MCF 10A (cell line): ENCODE measurements around the gene AGRP. TPM values are rescaled to one million over a fixed set of nuclear protein-coding genes. Genes with fewer than 3 reads are reported as not detected.

Source experiments
- BruUV-seq: library from RNA; stranded (reverse); fragments of 400-500 nt; replicated peaks from 2 replicates; lab custom pipeline; 2021; lab: Mats Ljungman, UMichigan
- CTCF ChIA-PET: fragments of 300-600 bp; sonication (Branson Sonifier 250); formaldehyde crosslinking; extraction: SDS; loops from one replicate; lab custom pipeline; 2021; ENCODE audit warnings: antibody characterized with exemption, inconsistent platforms; lab: Yijun Ruan, JAX
- POLR2A ChIA-PET: fragments of 300-600, 350-650 bp; sonication (Branson Sonifier 250); formaldehyde crosslinking; extraction: SDS; loops from one replicate; lab custom pipeline; 2020; ENCODE audit warnings: antibody characterized with exemption, inconsistent platforms; lab: Yijun Ruan, JAX
- DNase-seq: peaks from one replicate; pipeline ENCODE4 v3.0.0-alpha.2; 2018; ENCODE audit not compliant: unreplicated experiment
- H3K27ac Mint-ChIP-seq: one replicate; pipeline ENCODE4 v1.8.0; 2022; ENCODE audit warnings: mild to moderate bottlenecking, low read depth, mixed read lengths; ENCODE audit not compliant: unreplicated experiment
- H3K27me3 Mint-ChIP-seq: one replicate; pipeline ENCODE4 v1.8.0; 2022; ENCODE audit warnings: mixed read lengths; ENCODE audit not compliant: insufficient read depth, unreplicated experiment
- H3K36me3 Mint-ChIP-seq: one replicate; pipeline ENCODE4 v1.8.0; 2022; ENCODE audit warnings: mild to moderate bottlenecking, moderate library complexity, mixed read lengths; ENCODE audit not compliant: insufficient read depth, unreplicated experiment
- H3K4me1 Mint-ChIP-seq: one replicate; pipeline ENCODE4 v1.8.0; 2022; ENCODE audit warnings: mixed read lengths; ENCODE audit not compliant: insufficient read depth, unreplicated experiment
- H3K4me3 Mint-ChIP-seq: one replicate; pipeline ENCODE4 v1.8.0; 2022; ENCODE audit warnings: mild to moderate bottlenecking, moderate library complexity, mixed read lengths; ENCODE audit not compliant: unreplicated experiment
- H3K9me3 Mint-ChIP-seq: one replicate; pipeline ENCODE4 v1.8.0; 2022; ENCODE audit warnings: mixed read lengths; ENCODE audit not compliant: unreplicated experiment
- CTCF ChIP-seq: fragments of 200-600 bp; IDR thresholded peaks from one replicate; pipeline ENCODE4 v1.8.0; 2022; ENCODE audit warnings: antibody characterized with exemption, mild to moderate bottlenecking; ENCODE audit not compliant: unreplicated experiment
- intact Hi-C: fragments of 100-400 bp; cut with micrococcal nuclease; formaldehyde crosslinking; loops from 2 replicates; pipeline ENCODE4 v1.14.1; 2022
- total RNA-seq: library from RNA; stranded (reverse); gene quantifications from 2 replicates; pipeline ENCODE4 v1.2.3, GENCODE V29; 2022

The AGRP gene
- total RNA-seq, 1 experiment from 2014 or later, result not detected

GRCh38 chr16:67464565-67464964 is 18.8 kb downstream of the AGRP start:
- H3K27me3 Mint-ChIP-seq, result no peaks in the 10 kb centered on the region
- H3K36me3 Mint-ChIP-seq, result peaks cover 18% of the 10 kb centered on the region
- H3K27ac Mint-ChIP-seq, result no peak overlapping the region
- H3K9me3 Mint-ChIP-seq, result no peaks in the 10 kb centered on the region
- no TSS peak for BruUV-seq
- ChIA-PET POLR2A (interaction anchor here (0.9 kb wide), 1 partner anchor 218 kb away, joined by 3 read pairs; no protein-coding TSS in a partner anchor), CTCF (interaction anchor here (0.9 to 6.0 kb wide), 5 partner anchors 8 to 204 kb away, joined by 3 to 53 read pairs (median 4); no protein-coding TSS in a partner anchor)
- H3K4me3 Mint-ChIP-seq, result no peak overlapping the region
- intact Hi-C loops, result loop anchor here (2.0 kb wide), 1 partner anchor 204 kb away; no protein-coding TSS in a partner anchor
- peaks cover 26% of the 10 kb centered on the region for H3K4me1 Mint-ChIP-seq
- DNase-seq, result no peak
- no peak for TF ChIP-seq CTCF

GRCh38 chr16:67463691-67464090 is 19.7 kb downstream of the AGRP start:
- ChIA-PET POLR2A (interaction anchor here (0.6 to 0.9 kb wide), 4 partner anchors 17 to 217 kb away, joined by 3 to 4 read pairs (median 3); partner anchors contain the start of gene ATP6V0D1), CTCF (interaction anchor here (0.6 to 6.0 kb wide), 10 partner anchors 12 to 520 kb away, joined by 3 to 53 read pairs (median 3); no protein-coding TSS in a partner anchor)
- no peak overlapping the region for H3K4me3 Mint-ChIP-seq
- H3K36me3 Mint-ChIP-seq, result peaks cover 18% of the 10 kb centered on the region
- peaks cover 29% of the 10 kb centered on the region for H3K4me1 Mint-ChIP-seq
- no peak for DNase-seq
- BruUV-seq, result no TSS peak
- H3K27ac Mint-ChIP-seq, result no peak overlapping the region
- TF ChIP-seq CTCF, result no peak
- no peaks in the 10 kb centered on the region for H3K27me3 Mint-ChIP-seq
- intact Hi-C loops, result loop anchor here (2.0 kb wide), 1 partner anchor 203 kb away; no protein-coding TSS in a partner anchor
- no peaks in the 10 kb centered on the region for H3K9me3 Mint-ChIP-seq

GRCh38 chr16:67463059-67463458 is 20.3 kb downstream of the AGRP start:
- Mint-ChIP-seq H3K27ac (no peak overlapping the region), H3K4me1 (peaks cover 27% of the 10 kb centered on the region), H3K36me3 (peaks cover 18% of the 10 kb centered on the region), H3K4me3 (no peak overlapping the region), H3K27me3 (no peaks in the 10 kb centered on the region), H3K9me3 (no peaks in the 10 kb centered on the region)
- POLR2A ChIA-PET, result interaction anchor here (1.2 kb wide), 1 partner anchor 16 kb away, joined by 4 read pairs; no protein-coding TSS in a partner anchor
- CTCF ChIA-PET, result interaction anchor here (1.1 to 3.3 kb wide), 5 partner anchors 11 to 202 kb away, joined by 3 to 15 read pairs (median 4); no protein-coding TSS in a partner anchor
- DNase-seq, result no peak
- BruUV-seq, result no TSS peak
- TF ChIP-seq CTCF, result no peak
- intact Hi-C loops, result no loop called here

- Mint-ChIP-seq H3K27ac (no peak overlapping the region), H3K4me3 (no peak overlapping the region), H3K4me1 (peaks cover 25% of the 10 kb centered on the region), H3K9me3 (no peaks in the 10 kb centered on the region), H3K36me3 (peaks cover 19% of the 10 kb centered on the region), H3K27me3 (no peaks in the 10 kb centered on the region)
- POLR2A ChIA-PET, result interaction anchor here (0.6 to 1.2 kb wide), 5 partner anchors 17 to 216 kb away, joined by 3 to 4 read pairs (median 3); no protein-coding TSS in a partner anchor
- no peak for TF ChIP-seq CTCF
- DNase-seq, result no peak
- intact Hi-C loops, result no loop called here
- CTCF ChIA-PET, result interaction anchor here (0.6 to 3.3 kb wide), 6 partner anchors 11 to 201 kb away, joined by 3 to 15 read pairs (median 6); no protein-coding TSS in a partner anchor
- BruUV-seq, result no TSS peak
Observed at GRCh38 chr16:67462279-67462655, 21.1 kb downstream of the AGRP start.
